Globus pallidus (tissue), 1 donor: ENCODE results near the gene SPATA13.

Experiments used
- DNase-seq: peaks from one replicate; pipeline ENCODE4 v3.0.0-alpha.2; 2015; ENCODE audit warnings: low spot score

Gene SPATA13

GRCh38 chr13:24223341-24224231 is 63.1 kb downstream of the SPATA13 start:
- DNase-seq, result no peak

- DNase-seq, result no peak
Measured at GRCh38 chr13:24224232-24224680, 63.7 kb downstream of the SPATA13 start.

DNA sequence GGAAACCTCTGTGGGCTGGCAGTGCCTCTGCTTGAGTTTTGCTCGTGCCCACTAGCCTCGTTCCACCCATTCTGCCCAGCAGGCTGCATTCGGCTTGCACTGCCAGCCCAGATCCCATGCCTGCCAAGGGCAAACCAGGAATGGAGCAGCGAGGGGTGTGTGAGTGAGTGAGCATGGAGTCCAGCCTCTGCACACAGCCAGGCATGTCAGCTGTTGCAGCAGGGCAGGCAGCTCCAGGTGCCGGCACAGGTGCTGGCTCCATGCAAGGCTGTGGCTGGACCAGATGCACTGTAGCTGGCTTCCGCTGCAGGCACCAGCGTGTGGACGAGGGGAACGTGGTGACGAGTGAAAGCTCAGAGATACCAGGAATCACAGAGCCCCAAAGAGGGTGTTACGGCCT is 64.5 kb downstream of the SPATA13 start:
- DNase-seq, result no peak

- DNase-seq, result no peak
Measured at GRCh38 chr13:24225930-24226329, 65.4 kb downstream of the SPATA13 start.

DNA sequence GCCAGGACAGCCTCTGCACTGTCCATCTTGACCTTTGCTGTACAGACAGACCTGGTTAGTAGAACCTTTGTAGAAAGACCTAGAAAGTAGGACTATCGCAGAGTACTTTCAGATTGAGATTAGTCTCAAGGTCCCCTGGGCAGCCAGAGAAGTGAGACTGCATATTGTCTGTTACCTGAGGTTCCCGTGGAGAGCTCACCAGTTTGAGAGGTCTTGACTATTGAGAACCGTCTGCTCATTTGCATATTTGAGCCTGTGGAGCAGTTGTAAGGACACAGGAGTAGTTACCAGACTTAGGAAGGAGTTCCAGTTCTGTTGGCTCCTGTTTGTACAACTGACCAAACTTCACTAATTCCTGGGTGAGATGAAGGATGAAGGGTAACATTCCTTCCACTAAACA is 66.2 kb downstream of the SPATA13 start:
- DNase-seq, result no peak

- DNase-seq, result peak; percentile 78
Measured at GRCh38 chr13:24228852-24229458, 68.4 kb downstream of the SPATA13 start.

DNA sequence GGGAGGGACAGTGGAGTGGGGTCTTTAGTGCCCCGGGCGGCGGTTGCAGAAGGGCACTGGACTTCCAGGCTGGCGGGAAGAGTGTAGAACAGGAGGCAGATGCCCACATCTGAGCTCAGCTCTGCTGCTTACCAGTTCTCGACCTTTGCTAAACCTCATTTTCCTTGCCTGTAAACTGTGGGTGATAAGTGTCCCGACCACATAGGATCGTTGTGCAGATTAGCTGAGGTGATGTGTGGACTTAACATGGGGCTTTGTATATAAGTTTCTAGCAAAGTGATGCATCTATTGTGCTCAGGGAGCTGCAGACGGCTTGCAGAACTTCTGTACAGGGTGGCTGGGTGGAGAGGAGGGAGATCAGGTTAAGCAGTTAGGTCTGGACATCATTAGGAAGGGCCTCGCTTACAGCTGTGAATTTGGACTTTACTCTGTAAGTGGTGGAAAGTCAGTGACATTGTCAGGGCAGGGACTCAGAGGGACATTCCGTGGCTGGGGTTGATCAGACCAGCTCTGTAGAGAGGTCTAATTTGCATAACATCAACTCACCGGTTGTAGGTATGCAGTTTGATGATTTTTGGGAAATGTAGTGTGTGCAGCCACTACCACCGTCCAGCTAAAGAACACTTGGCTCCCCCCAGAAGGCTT is 70.0 kb downstream of the SPATA13 start:
- DNase-seq, result no peak

- no peak for DNase-seq
Measured at GRCh38 chr13:24231377-24231776, 70.9 kb downstream of the SPATA13 start.

- no peak for DNase-seq
Measured at GRCh38 chr13:24232037-24232436, 71.5 kb downstream of the SPATA13 start.

- DNase-seq, result no peak
Measured at GRCh38 chr13:24232474-24232873, 72.0 kb downstream of the SPATA13 start.

- DNase-seq, result no peak
Measured at GRCh38 chr13:24233351-24233901, 72.9 kb downstream of the SPATA13 start.

- DNase-seq, result no peak
Measured at GRCh38 chr13:24234200-24234915, 73.8 kb downstream of the SPATA13 start.

DNA sequence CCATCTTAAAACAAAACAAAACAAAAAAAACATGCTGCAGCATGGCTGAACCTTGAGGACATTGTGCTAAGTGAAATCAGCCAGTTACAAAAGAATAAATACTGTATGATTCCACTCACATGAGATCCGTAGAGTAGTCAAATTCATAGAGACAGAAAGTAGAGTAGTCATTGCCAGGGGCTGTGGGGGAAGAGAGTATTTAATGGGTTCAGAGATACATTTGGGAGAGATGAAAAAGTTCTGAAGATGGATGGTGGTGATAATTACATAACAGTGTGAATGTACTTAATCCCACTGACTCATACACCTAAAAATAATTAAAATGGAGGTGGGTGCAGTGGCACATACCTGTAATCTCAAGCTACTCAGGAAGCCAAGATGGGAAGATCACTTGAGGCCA is 76.8 kb downstream of the SPATA13 start:
- no peak for DNase-seq

GRCh38 chr13:24241336-24241735 is 80.8 kb downstream of the SPATA13 start:
- no peak for DNase-seq

- DNase-seq, result no peak
Measured at GRCh38 chr13:24242100-24242499, 81.6 kb downstream of the SPATA13 start.

DNA sequence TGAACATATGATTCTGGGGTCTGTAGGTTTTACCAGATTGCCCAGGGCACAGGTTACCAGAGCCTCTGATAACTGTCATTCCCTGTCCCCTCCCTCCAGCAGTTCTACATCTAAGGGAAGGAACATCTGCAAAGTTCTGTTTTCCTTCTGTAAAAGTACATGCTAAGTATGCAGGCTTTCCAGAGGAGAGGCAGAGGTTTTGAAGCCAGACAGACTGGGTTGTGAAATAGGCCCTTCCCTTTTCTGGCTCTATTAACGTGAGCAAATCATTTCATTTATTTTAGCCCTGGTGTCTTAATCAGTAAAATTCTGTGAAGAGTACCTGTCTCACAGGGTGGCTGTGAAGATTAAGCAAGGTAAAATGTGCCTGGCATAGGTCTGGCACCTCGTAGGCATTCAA is 82.8 kb downstream of the SPATA13 start:
- no peak for DNase-seq

GRCh38 chr13:24244802-24245201 is 84.3 kb downstream of the SPATA13 start:
- DNase-seq, result no peak

DNA sequence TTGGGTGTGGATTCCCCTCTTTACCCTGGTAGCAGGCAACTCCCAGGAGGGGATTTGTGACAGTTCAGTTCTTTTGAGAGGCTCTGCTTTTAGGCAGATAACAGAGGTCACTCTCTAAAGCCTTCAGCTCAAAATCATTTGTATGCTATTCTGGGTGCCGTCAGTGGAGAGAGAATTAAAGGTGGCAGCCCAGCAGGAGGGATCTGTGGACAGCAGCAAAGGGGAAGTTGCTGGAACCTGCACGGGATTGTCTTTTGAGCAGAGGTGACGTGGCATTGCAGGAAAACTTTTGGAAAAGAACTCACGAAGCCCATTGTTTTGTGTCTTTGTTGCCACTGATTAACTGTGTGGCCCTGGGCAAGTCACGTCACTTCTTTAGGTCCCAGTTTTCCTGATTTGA is 86.5 kb downstream of the SPATA13 start:
- no peak for DNase-seq

DNA sequence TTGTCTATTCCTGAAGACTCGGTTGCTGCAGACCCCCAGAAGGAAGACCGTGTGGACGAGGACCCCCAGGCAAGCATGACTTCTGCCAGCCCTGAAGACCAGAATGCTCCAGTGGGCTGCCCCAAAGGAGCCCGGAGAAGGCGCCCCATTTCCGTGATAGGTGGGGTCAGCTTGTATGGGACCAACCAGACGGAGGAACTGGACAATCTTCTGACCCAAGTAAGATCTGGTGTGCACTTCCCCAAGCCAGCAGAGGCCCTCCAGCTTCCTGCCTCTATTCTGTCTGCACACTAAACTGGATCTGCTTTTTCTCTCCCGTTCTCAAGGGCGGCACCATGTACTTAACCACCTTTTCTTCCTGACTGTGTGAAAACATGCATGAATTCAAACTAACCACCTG is 89.1 kb downstream of the SPATA13 start:
- DNase-seq, result no peak

GRCh38 chr13:24250376-24251057 is 90.0 kb downstream of the SPATA13 start:
- no peak for DNase-seq

DNA sequence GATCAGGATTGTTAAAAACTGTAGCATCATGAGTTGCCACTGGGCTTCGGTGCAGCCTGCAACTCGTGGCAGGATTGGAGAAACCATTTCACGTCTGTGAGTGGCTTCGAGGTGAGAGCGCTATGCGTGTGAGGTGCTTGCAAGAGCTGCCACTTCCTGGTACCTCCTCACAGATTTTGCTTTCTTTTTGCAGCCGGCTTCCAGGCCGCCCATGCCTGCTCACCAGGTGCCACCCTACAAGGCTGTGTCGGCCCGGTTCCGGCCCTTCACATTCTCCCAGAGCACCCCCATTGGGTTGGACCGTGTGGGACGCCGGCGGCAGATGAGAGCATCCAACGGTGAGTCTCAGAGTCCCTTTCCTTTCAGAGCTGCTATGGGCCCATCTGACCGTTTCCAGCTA is 91.0 kb downstream of the SPATA13 start:
- no peak for DNase-seq
